Measurements from ENCODE around the gene CALR3.
"Not testable (repeated sequence)": the region's sequence is repeated elsewhere in the genome, so short reads cannot be mapped to it uniquely, and the experiment has no call there.

The CALR3 gene

GRCh38 chr19:16456652-16457194 is 39.2 kb downstream of the CALR3 start:
- no peak for DNase-seq

DNA sequence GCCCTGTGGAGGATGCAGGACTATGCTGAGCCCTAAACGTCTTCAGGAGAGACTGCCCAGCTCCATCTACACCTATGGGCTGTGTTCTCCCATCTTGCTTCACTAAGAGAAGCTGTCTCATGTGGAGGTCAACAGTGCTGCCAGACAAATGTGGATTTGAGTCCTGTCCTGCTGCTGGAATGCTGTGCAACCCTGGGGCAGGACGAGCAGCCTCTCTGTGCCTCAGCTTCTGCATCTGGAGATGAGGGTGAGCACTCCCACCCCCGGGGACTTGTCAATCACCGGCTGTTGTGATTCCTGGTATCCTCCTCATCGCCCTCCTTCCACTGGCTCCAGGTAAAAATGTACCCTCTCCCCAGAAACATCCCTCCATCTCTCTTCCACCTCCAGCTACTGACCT is 40.5 kb downstream of the CALR3 start:
- DNase-seq: no peak

DNA sequence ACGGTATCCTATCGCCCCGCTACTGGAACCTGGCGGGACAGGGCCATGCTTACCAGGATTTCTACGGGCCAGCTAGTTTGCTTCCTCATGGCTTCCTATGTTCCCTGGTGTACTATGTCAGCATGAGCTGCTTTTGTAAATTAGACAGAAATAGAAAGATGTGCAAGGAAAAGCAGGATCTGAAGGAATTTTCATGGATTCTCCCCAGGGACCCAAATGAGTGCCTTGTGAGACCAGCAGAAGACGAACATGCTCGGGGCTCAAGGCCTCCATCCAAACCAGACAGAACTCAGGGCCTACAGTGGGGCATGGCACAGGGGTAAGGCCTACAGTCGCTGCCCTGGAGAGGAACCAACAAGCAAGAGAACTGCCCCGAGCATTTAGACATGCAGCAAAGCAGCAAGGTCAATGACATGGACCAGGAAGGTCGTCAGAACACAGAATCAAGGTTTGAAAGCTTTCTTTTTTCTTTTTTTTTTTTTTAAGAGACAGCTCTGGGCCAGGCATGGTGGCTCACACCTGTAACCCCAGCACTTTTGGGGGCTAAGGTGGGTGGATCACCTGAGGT is 41.5 kb downstream of the CALR3 start:
- no peak for DNase-seq

DNA sequence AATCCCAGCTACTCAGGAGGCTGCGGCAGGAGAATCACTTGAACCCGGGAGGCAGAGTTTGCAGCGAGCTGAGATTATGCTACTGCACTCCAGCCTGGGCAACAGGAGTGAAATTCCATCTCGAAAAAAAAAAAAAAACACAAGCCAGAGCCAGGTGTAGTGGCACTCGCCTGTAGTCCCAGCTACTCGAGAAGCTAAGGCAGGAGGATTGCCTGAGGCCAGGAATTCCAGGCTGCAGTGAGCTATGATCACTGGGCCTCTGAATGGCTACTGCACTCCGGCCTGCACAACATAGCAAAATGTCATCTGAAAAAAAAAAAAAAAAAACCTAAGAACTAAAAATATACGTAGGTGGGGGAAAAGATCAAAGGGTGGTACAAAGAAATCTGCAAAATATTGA is 43.6 kb downstream of the CALR3 start:
- DNase-seq: no peak

- no peak for DNase-seq
These were observed 46.5 kb downstream of the CALR3 start for GRCh38 chr19:16449330-16449961.

GRCh38 chr19:16448872-16449271 is 47.1 kb downstream of the CALR3 start:
- not testable (repeated sequence) for DNase-seq

GRCh38 chr19:16446724-16447368 is 49.1 kb downstream of the CALR3 start:
- DNase-seq: no peak

DNA sequence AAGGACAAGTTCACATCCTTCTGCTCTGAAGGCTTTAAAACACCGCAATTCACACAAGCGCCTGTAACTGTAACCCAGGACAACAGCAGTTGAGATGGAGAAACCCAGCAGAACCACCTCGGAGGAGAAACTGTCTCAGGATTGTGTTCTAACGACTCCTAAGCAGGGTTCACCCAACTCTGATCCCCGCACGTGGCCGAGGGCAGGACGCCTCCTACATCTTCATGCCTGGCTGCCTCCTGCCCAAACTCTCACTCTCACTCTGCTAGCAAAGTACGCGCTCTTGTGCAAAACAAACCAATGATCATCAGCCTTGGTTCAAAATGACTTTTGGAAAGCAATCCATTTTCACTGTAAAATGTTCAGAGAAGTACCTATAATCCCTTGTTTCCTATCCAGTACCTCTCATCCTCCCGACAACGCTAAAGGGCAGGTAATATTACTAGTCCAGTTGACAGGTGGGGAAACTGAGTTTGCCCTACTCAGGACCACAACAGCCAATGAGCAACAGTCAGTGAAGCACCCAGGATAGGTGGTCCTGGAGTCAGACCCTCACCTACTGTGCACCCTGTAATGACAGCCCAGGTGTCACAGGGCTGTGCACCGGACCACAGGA is 49.8 kb downstream of the CALR3 start:
- DNase-seq: no peak

DNA sequence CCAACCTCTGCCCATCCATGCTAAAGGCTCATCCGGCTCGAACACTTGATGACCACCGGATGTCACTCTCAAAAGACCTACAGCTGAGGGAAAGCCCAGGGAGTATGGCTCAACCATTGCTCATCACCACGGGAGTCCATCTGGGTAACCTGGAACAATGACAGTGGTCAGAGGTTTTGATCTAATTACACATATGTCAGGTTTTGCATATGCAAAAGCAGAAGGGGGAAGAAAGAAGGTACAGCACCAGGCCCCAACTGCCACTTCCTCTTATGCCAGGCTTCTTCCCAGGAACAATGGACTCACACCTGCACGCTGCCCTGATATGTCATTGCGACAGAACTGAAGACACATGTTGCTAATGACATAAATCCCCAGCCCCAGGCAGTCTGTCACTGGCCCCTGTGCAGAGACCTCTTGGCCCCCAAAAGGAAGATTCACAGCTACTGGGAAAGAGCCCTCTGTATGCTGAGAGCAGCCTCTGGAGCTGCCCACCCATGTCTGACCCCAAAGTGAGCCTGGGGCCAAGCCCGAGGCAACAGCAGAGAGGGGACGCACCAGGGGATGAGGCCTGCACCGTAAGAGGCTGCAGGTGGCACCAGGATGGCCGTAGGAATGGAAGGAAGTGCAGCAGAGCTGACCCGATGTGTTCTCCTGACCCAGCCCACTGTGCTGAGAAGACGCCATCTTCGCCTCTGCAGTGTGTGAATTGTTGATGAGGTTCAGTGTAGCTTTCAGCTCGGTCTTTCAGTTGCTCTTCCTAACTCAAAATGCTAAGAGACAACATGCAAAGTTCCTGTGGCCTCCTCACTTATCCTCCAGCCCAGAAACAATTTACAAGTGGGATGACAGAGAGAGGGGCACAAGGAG is 50.5 kb downstream of the CALR3 start:
- DNase-seq: no peak

GRCh38 chr19:16444269-16444600 is 51.7 kb downstream of the CALR3 start:
- no peak for DNase-seq

GRCh38 chr19:16442386-16443276 is 53.3 kb downstream of the CALR3 start:
- DNase-seq: no peak

GRCh38 chr19:16441661-16442162 is 54.3 kb downstream of the CALR3 start:
- no peak for DNase-seq

DNA sequence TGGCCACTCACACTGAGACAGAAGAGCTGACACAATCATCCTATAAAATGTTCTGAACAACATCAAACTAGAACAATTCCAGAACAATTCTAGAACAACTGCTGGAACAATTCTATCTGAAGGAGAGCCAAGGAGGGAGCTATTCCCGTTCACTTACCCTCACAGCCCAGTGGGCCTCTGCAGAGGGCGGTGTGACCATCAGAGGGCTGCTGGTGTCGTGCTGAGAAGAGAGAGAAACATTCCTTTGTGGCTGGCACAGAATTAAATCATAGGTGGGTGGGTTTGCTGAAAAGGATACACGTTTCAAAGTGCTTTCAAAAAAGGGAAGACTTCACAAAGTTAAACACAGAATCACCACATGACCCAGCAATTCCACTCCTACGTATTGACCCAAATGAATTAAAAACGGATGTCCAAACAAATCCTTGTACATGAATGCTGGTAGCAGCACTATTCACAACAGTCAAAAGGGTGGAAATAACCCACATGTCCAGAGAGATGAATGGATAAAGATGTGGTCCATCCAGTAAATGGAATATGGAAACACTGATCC is 59.1 kb downstream of the CALR3 start:
- DNase-seq: no peak

- DNase-seq: no peak
These were observed 59.8 kb downstream of the CALR3 start for GRCh38 chr19:16435999-16436650.

GRCh38 chr19:16435238-16435917 is 60.6 kb downstream of the CALR3 start:
- no peak for DNase-seq

GRCh38 chr19:16433986-16434385 is 62.0 kb downstream of the CALR3 start:
- DNase-seq: no peak

DNA sequence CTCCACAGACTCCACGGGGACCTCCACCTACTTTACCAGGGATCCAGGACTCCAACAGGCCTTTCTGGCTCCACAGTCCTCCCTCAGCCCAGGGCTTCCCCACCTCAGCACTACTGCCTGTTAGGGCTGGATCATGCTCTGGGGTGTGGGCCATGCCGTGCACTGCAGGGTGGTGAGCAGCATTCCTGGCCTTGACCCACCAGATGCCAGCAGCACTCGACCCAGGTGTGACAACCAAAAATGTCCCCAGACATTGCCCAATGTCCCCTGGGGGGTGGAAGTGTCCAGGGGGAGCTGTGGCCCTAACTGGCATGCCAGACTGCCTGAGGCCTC is 66.2 kb downstream of the CALR3 start:
- DNase-seq: no peak

- DNase-seq: peak; percentile 57
These were observed 66.8 kb downstream of the CALR3 start for GRCh38 chr19:16429066-16429758.
